Stimulated activated CD8-positive, alpha-beta memory T cell treated with anti-CD3 and anti-CD28 coated beads, Interleukin-12 subunit alpha, Interleukin-12 subunit beta, amount 100 ng/mL, for 4 hours (primary cell): Measurements from ENCODE around the gene KDM3B.
"Not testable (repeated sequence)": the region's sequence is repeated elsewhere in the genome, so short reads cannot be mapped to it uniquely, and the experiment has no call there.

Experiments
- DNase-seq: peaks from one replicate; pipeline ENCODE4 v3.0.0-alpha.2; 2020; ENCODE audit warnings: low read depth

KDM3B gene, protein sequence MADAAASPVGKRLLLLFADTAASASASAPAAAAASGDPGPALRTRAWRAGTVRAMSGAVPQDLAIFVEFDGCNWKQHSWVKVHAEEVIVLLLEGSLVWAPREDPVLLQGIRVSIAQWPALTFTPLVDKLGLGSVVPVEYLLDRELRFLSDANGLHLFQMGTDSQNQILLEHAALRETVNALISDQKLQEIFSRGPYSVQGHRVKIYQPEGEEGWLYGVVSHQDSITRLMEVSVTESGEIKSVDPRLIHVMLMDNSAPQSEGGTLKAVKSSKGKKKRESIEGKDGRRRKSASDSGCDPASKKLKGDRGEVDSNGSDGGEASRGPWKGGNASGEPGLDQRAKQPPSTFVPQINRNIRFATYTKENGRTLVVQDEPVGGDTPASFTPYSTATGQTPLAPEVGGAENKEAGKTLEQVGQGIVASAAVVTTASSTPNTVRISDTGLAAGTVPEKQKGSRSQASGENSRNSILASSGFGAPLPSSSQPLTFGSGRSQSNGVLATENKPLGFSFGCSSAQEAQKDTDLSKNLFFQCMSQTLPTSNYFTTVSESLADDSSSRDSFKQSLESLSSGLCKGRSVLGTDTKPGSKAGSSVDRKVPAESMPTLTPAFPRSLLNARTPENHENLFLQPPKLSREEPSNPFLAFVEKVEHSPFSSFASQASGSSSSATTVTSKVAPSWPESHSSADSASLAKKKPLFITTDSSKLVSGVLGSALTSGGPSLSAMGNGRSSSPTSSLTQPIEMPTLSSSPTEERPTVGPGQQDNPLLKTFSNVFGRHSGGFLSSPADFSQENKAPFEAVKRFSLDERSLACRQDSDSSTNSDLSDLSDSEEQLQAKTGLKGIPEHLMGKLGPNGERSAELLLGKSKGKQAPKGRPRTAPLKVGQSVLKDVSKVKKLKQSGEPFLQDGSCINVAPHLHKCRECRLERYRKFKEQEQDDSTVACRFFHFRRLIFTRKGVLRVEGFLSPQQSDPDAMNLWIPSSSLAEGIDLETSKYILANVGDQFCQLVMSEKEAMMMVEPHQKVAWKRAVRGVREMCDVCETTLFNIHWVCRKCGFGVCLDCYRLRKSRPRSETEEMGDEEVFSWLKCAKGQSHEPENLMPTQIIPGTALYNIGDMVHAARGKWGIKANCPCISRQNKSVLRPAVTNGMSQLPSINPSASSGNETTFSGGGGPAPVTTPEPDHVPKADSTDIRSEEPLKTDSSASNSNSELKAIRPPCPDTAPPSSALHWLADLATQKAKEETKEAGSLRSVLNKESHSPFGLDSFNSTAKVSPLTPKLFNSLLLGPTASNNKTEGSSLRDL (N-terminal part only)

DNA sequence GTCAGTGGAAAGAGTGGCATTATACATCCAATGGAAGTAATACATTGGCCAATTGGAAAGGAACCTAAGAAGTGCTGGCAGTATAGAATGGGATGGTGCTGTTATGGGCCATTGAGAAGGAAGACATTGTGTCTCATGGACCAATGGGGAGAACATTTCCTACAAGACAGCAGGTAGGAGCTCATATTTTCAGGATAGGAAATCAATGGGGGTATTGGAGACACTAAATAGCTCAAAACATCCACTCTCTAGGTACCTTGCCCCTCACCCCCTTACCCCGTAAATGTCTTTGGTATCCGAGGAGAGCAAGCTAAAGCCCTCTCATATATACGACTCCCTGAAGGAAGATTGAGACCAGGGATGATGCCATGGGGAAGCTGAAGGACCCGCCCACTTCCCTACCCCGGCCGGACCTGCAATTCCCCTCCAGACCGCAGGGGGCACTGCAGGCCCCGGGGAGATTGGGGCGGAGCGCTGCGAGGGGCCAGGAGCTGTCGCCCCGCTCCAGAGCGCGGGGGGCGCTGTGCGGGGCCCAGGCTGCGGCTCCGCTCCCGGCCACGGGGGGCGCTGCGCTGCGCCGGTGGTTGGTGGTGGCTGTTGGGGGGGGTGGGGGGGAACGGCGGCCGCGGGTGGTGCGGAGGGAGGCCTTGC is at the start of gene KDM3B:
KDM3B (plus strand) TSS at position 615 of the 651 bp plus-strand sequence. CDS start 111 bp downstream, outside the sequence.
- DNase-seq: peak; percentile 87

DNA sequence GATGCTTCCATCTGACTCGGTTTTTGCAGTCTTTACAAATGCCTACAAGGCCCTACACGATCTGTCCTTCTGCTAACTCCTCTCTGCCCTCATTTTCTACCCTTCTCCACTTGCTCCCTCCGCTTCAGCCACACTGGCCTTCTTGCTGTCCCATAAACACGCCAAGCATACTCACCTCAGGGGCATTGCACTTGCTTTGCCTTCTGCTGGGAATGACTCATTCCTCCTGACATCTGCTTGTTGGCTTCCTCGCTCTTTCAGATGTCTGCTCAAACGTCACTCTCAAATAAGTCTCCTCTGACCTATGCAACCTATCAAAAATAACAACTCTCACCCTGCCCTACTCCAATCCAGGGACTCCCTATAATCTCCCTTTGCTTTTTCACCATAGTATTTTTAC is 49.1 kb upstream of the KDM3B start:
- no peak for DNase-seq

DNA sequence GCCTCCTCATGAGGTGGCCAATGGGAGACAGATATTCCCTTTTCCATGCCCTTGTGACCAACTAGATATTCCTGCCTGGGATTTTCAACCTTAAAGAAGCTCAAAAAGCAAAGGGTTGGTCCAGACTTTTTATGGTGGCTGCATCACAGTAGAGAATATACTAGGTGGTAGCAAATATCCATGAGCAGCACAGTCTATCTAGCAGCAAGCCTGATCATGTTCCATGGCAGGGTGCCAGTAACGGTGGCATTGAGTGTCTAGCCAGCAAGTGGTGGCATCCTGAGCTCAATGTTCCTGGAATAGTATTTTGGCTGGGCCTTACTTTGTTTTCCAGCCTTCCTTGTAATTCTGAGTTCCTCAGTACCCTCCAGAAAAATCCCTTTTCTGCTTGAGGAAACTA is 46.7 kb upstream of the KDM3B start:
- no peak for DNase-seq

DNA sequence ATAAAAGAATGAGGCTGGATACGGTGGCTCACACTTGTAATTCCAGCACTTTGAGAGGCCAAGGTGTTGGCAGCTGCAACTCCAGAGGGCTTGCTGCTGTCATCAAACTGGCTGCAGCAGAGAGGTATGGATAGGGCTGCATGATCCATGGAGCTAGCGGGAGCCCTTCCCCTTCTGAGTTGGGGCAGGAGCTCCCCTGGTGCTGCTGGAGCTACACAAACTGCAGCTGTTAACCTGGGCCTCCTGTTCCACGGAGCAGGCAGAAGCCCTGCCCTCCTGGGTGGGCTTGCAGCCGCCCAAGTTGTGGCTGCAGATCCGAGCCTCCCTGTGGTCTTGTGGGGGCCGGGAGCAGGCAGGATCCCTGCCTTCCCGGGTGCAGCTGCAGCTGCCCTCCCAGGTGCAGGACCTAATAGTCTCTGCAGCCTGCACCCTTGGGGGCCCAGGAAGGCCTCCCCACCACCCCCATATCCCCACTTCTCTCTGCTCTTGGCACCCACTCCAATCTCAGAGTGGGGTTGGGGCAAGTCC is 36.7 kb upstream of the KDM3B start:
- no peak for DNase-seq

DNA sequence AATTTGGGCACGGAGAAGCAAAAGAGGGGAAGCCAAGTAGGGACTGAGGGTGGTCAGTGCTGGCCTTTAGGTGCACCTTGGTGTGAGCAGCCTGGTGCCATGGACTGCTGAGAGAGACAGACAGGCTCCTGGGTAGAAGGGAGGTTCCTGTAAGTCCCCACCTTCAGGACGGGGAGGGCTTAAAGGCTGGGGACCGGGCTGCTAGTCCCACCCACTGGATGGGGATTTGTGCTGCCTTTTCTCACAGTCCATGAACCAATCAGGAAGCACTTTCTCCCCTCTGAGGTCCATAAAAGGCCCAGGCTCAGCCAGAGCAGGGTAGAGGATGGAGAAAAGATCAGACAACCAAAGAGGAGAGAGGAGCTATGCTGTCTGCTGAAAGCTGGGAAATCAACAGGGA is 36.1 kb upstream of the KDM3B start:
- DNase-seq: no peak

DNA sequence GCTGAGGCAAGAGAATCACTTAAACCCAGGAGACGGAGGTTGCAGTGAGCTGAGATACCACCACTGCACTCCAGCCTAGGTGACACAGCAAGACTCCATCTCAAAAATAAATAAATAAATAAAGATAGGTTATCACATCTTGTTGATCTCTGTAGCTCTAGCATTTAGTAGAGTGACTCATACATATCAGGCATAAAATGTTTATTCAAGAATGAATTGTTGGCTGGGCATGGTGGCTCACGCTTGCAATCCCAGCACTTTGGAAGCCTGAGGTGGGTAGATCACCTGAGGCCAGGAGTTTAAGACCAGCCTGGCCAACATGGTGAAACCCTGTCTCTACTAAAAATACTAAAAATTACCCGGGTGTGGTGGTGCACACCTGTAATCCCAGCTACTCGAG is 34.3 kb upstream of the KDM3B start:
- DNase-seq: not testable (repeated sequence)

DNA sequence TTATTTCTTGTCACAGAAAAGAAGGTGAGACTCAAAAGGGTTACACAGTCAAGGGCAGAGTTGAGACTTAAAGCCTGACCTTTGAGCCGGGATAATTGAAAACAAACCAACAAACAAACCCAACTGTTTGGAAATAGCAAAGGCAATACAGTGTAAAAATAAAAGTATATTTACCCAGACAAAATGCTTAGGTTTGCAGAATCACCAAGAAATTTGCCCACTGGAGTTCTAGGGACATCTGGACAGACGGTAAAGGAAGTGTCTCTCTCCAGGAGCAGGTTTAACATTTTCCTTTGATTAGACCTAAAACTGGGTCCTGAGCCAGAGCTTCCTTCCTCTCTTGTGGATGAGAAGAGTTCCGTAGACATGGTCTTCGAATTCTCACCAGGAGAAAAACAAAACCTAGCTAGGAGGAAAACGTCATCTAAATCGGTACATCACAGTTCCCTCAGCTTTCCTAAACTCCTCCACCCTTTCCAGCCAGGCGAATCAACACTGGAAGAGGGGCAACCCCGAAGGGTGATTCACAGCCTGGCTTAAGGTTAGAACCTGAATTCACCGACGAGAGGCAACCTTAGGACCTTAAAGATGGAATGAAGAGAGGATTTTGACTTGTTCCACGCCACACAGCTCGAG is 21.6 kb upstream of the KDM3B start:
- no peak for DNase-seq

DNA sequence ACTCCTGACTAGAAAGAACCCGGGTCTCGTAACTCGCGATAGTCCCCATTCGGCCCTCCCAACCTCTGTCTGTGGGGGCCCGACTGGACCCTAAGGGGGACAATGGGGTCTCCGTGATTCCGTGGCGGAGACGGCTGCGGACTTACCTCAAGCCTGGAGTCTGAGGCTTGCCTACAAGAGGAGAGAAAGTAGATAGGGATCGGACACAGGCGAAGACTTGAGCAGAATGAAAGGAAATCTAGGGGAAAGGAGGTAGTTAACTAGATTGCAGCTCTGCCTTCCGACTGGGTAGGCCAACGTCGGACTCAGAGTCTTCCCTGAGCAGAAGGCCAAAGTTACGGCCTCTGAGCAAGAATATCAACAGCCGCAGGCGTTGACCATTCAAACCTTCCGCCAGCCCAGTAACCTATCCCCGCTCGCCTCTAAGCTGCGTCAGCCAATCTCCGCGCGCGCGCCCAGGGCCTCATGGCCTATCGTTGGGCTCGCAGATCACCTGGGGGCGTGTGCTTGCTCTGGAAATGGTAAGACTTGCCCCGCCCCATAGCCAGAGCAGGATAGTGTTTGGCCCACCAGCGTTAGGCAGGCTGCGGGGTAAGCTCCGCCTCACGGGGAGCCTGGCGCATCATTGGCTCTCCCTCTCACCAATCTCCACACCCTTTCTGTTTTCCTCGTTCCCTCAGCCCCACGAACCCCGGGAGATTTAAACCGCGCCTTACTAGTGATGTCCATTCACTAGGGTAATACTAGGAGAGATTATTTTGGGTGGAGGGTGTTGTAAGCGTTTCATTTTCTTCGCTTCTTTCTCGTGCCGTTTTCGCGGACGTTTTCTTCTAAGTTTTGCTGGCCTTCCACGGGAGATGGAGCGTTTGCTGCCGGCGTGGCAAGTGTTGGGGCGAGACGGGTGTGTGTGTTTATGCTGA is 20.8 kb upstream of the KDM3B start, which contains the start of gene CDC25C:
CDC25C (minus strand) TSS at position 356 of the 920 bp plus-strand sequence. CDS start 624 bp downstream, outside the sequence.
- peak; percentile 89 for DNase-seq

DNA sequence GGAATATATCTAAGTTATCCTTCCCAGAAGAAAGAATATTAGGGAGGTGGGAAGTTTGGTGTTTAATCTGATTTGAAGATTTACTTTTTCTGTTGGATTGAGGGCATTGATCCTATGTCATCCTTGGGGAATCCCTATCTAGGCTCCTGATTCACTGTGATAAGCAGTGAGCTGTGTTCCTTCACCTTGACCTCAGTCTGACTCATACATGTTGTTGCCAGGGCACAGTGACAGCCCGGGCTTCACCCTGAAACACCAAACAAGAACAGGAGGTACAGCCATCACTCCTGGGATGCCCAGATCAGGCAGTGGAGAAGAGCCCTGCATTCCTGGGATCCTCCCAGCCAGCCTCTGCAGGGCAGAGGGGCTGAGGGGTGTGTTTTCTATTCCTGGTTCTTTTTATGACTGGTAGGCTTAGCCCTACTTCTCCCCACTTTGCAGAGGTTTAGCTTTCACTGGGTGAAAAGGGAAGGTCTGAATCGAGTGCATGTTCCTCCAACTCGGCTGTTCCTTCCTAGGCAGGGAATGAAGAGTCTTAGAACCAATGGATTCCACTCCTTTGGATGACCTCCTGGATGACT is 17.5 kb upstream of the KDM3B start:
- no peak for DNase-seq

DNA sequence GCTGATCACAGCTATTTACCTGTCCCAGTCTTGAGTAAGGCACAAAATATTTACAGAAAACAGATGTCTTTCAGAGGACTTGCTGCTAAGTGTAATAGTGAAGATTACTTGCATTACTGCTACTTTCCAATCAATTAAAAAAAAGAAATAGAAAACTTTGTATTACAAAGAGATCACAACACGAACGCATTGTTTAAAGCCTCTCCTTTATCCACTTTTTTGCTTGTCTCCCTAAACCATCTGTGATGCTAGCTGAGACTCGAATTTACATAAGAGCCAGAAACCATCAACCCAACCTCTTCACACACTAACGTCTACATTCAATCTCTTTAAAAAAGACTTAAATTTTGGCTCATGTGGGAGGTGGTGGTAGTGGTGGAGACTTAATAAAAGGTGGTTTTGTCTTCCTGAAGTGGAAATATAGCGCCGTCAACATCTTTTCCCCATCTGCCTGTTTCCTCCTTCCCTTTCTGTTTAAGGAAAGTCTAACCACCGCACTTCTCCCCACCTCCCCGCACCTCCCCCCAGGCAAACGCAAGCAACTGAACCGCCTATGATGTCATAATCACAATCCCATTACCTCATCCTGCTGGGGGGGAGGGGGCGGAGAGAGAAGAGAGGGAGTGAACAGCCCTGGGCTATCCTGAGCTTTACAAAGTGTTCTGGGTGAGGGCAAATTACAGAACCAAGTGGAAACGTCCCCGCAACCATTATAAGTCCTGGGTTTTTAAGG is 15.4 kb upstream of the KDM3B start:
- DNase-seq: no peak

DNA sequence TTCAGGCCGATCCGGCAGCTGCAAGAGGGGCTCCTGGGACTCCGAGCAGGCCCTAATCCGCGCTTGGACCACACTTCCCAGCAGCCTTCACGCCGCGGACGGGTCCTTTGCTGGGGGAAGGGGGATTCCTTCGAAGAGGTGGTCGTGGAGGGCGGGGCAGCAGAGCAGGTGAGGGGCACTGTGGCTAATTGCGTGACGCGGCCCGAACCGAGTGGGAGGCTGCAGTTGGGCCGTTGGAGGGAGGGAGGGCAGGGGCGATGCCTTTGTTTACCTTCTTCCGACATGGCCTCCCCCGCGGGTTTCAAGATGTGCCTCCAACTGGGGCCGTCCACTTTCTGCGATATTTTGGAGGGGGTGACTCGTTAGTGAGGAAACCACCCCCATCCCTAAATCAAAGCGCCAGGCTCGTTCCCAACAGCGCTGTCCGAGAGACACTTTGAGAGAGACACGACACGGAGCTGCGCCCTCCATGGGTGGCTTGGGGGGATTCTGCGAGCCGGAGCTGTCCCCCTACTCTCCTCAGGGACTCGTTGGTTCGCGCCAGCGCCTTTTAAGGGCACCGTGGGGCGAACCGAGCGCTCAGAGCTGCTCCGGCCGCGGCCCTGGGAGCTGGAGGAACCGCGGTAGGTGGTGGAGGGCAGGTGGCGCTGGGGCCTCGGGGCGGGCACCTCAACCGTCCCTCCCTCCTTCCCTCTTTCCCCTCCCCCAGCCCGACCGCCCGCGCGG is 14.6 kb upstream of the KDM3B start, which contains the start of gene FAM53C:
FAM53C (plus strand) TSS at position 582 of the 726 bp plus-strand sequence. CDS start 3,070 bp downstream, outside the sequence.
- DNase-seq: peak; percentile 86

DNA sequence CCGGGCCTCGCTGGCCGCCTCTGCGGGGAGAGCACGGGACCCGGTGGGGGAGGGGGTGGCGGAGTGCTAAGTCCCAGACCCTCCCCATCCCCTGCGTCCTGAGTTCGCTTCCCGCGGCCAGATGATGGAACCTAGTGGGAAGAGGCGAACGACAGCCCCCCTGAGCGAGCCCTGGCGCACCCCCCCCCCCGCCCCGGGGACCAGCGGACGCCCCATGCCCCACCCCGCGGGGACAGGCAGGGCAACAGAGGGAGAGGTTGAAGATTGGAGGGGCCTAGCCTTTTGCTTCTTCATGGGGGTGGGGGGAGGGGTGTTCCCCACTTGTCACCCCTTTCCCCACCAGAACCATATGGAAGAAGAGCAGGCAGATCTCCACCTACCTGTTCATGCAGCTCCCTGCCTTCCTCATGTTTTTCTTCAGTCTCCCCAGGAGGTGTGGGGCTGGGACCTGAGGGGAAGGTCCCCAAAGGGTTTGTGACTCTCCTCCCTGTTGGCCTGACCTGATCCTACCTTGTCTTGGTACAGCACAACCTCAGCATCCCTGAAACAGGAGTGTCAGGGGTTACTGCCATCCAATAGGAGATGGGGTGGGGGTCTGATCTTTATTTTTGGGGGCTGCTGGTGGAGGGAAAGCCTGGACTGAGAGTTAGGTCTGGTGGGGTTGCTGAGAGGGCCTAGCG is 13.9 kb upstream of the KDM3B start:
- DNase-seq: no peak

DNA sequence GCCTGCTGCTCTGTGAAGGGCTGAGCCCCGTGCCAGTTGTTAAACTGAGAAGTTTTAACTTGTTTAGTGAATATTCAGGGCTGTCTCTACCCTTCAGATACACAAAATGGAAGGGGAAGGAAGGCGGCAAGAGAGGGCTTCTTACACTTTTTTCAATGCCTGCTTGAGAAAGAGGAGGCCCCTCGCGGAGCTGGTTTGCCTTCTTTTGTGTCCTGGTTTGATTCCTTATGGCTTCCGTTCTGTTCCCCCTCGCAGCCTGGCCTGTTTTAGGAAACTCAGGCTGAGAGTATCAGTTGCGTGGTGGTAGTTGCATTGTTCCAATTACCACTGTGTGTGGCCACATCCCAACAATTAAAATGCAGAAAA is 13.4 kb upstream of the KDM3B start:
- DNase-seq: no peak

DNA sequence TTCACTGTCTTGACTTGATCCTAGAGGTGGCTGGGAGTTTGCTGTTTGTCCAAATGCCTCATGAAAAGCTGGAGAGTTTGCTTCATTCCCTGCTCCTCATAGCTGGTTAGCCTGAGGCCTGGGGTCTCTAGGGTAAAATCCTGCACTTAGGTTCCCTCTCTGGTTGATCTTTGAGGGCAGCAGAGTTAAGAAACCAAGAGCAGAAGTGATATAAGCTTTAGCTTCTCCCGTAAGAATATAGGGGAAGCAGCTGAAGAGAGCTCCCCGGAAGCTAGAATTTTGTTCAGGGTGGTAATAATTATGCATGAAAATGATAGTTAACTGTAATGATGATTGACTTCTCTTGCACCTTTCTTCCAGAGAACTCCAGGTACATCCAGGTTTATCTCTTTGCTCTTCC is 13.0 kb upstream of the KDM3B start:
- DNase-seq: no peak

DNA sequence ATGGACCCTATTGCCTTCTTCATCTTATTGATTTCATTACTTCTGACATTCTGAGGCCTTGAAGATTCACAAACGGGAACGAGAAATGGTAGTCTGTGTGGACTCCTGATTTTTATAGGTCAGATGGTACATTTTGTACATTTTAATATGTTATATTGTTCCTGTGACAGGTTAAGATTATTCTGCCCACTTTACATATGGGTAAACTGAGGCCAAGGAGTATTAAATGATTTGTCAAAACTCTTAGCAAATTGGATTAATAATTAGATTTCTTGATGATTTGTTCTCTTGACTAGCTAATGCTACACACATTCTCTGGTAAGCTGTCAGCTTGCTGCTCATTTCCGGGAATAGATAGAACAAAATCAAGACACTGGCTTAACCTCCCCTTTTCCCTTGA is 12.5 kb upstream of the KDM3B start:
- DNase-seq: no peak

DNA sequence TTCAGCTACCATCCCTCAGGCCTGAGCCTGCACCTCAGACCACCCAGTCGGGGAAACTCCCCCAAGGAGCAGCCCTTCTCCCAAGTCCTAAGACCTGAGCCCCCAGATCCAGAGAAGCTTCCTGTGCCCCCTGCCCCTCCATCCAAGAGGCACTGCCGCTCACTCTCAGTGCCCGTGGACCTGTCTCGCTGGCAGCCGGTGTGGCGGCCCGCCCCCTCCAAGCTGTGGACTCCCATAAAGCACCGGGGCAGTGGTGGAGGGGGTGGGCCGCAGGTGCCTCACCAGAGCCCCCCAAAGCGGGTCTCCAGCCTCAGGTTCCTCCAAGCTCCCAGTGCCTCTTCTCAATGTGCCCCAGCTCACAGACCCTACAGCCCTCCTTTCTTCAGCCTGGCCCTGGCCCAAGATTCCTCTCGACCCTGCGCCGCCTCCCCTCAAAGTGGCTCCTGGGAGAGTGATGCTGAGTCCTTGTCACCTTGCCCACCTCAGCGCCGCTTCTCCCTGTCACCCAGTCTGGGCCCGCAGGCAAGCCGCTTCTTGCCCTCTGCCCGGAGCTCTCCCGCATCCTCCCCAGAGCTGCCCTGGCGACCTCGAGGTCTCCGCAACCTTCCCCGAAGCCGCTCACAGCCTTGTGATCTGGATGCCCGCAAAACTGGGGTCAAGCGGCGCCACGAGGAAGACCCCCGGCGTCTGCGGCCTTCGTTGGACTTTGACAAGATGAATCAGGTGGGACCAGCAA is 7.4 kb upstream of the KDM3B start:
- DNase-seq: no peak

DNA sequence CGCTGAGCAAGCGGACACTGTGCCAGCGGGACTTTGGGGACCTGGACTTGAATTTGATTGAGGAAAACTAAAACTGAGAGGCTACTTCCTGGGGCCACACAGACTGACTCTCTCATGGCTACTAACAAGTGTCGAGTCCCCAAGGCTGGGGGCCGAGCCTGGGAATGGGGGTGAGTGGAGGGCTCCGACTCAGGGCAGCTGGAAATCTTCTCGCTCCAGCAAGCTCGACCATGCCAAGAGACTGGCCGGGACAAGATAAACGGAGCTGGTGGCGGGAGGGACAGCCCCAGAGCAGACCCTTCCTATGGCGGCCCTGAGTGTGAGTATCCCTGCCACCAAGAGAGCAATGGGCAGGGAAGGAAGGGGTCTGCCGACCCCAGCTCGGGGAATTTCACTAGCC is 5.6 kb upstream of the KDM3B start:
- no peak for DNase-seq
